Testis (tissue), 2 donors: ENCODE data around the gene UBE2H.

Experiments
- POLR2A ChIP-seq: fragments of 450-650 bp; IDR thresholded peaks from one replicate; pipeline ENCODE4 v1.6.1; 2017; ENCODE audit warnings: antibody characterized with exemption, mild to moderate bottlenecking, moderate library complexity
- TF ChIP-seq, protein P1 (sequence below), 3 experiments: fragments of 450-650 bp in 2 of 3; fragments of 200-600 bp in 1 of 3; sonication (generic) in 1 of 3; IDR thresholded peaks; one replicate each; pipeline ENCODE4 v1.5.1; 2016 to 2019; ENCODE audit warnings: antibody characterized with exemption in 3 of 3, mild to moderate bottlenecking in 2 of 3, moderate library complexity in 1 of 3

DNA sequence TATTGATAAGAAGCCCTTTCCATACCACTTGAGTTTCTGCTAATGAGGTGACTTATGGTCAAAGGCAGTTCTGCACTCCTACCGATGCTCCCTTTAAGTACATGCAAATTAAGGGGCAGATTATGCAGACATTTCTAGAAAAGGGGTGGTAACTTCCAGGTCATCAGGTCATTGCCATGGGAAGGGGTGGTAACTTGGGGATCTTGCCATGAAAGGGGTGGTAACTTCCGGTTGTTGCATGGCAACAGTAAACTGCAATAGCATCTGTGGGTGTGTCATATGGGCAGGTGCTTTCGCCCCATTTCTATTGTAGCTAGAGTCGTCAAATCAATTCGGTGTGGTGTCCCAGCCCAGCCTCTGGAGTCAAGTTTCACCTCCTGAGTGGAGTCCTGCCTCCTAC lies 150.9 kb downstream of the UBE2H start:
- TF ChIP-seq, protein P1, sequence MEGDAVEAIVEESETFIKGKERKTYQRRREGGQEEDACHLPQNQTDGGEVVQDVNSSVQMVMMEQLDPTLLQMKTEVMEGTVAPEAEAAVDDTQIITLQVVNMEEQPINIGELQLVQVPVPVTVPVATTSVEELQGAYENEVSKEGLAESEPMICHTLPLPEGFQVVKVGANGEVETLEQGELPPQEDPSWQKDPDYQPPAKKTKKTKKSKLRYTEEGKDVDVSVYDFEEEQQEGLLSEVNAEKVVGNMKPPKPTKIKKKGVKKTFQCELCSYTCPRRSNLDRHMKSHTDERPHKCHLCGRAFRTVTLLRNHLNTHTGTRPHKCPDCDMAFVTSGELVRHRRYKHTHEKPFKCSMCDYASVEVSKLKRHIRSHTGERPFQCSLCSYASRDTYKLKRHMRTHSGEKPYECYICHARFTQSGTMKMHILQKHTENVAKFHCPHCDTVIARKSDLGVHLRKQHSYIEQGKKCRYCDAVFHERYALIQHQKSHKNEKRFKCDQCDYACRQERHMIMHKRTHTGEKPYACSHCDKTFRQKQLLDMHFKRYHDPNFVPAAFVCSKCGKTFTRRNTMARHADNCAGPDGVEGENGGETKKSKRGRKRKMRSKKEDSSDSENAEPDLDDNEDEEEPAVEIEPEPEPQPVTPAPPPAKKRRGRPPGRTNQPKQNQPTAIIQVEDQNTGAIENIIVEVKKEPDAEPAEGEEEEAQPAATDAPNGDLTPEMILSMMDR (IDR thresholded peaks at IDR 0.05): no peak
- TF ChIP-seq POLR2A: no peak
